MM.1S (cell line): ENCODE results near the gene PIGU.

Experiments used
- CTCF ChIP-seq: fragments of 300-600 bp; sonication (generic); IDR thresholded peaks from 2 replicates; pipeline ENCODE4 v1.5.1; 2016; ENCODE audit warnings: antibody characterized with exemption, low read length, mixed read lengths
- EZH2 ChIP-seq: fragments of 300-600 bp; sonication (generic); optimal IDR thresholded peaks from 2 replicates; pipeline ENCODE3; 2017; ENCODE audit warnings: low read depth, mild to moderate bottlenecking, antibody characterized with exemption, low read length, mixed read lengths

- peak; percentile 18; the same call in 1 of the 2 replicates for TF ChIP-seq CTCF
- TF ChIP-seq EZH2 = no peak
Observed at GRCh38 chr20:34705397-34706301, 28.8 kb upstream of the PIGU start.
